PC-9 (cell line): Measurements from ENCODE around the gene DIPK1B. TPM values are rescaled to one million over a fixed set of nuclear protein-coding genes. Genes with fewer than 3 reads are reported as not detected.

Experiments
- BruUV-seq: library from RNA; stranded (reverse); fragments of 400-500 nt; replicated peaks from 2 replicates; lab custom pipeline; 2021; lab: Mats Ljungman, UMichigan
- CTCF ChIA-PET: fragments of 300-600 bp; sonication (Branson Sonifier 250); formaldehyde crosslinking; loops from one replicate; lab custom pipeline; 2022; ENCODE audit warnings: antibody characterized with exemption; lab: Charles Lee
- POLR2A ChIA-PET: fragments of 300-600 bp; sonication (Branson Sonifier 250); formaldehyde crosslinking; loops from one replicate; lab custom pipeline; 2022; ENCODE audit warnings: antibody characterized with exemption; ENCODE audit not compliant: unreplicated experiment; lab: Charles Lee
- DNase-seq, 2 experiments: peaks; one replicate each; pipeline versions ENCODE4 v3.0.0 to v3.0.0-alpha.2; 2015 to 2022; ENCODE audit warnings: mixed read lengths in 1 of 2
- H2AFZ ChIP-seq: fragments of 200-600 bp; sonication (generic); 2 replicates; pipeline ENCODE4 v1.8.1; 2017; ENCODE audit warnings: antibody characterized with exemption
- H3F3A ChIP-seq: fragments of 200-600 bp; sonication (generic); 2 replicates; pipeline ENCODE4 v1.8.1; 2017; ENCODE audit warnings: antibody characterized with exemption, mild to moderate bottlenecking, low read depth; ENCODE audit not compliant: insufficient read depth
- H3K27ac ChIP-seq: fragments of 200-600 bp; sonication (generic); 2 replicates; pipeline ENCODE4 v1.6.1; 2016; ENCODE audit warnings: mixed run types
- H3K27me3 ChIP-seq: fragments of 200-600 bp; sonication (generic); 2 replicates; pipeline ENCODE4 v1.6.1; 2016; ENCODE audit warnings: low read depth, mixed run types; ENCODE audit not compliant: insufficient read depth
- H3K36me3 ChIP-seq: fragments of 200-600 bp; sonication (generic); 2 replicates; pipeline ENCODE4 v1.6.1; 2016; ENCODE audit warnings: low read depth, mixed run types
- H3K4me1 ChIP-seq: fragments of 200-600 bp; sonication (generic); replicated peaks from 2 replicates; pipeline ENCODE4 v1.6.1; 2016; ENCODE audit warnings: mixed run types; ENCODE audit not compliant: insufficient read depth
- H3K4me2 ChIP-seq: fragments of 200-600 bp; sonication (generic); 2 replicates; pipeline ENCODE4 v1.6.1; 2017; ENCODE audit warnings: mixed run types
- H3K4me3 ChIP-seq: fragments of 200-600 bp; sonication (generic); 2 replicates; pipeline ENCODE4 v1.6.1; 2016; ENCODE audit warnings: mixed run types
- H3K79me2 ChIP-seq: fragments of 200-600 bp; sonication (generic); 2 replicates; pipeline ENCODE4 v1.6.1; 2017; ENCODE audit warnings: low read depth, mixed run types
- H3K9me2 ChIP-seq: fragments of 200-600 bp; sonication (generic); 2 replicates; pipeline ENCODE4 v1.8.1; 2017; ENCODE audit warnings: mild to moderate bottlenecking; ENCODE audit not compliant: insufficient read depth
- H3K9me3 ChIP-seq: fragments of 200-600 bp; sonication (generic); 2 replicates; pipeline ENCODE4 v1.8.1; 2016; ENCODE audit warnings: low read depth; ENCODE audit not compliant: insufficient read depth
- H4K20me1 ChIP-seq: fragments of 200-600 bp; sonication (generic); 2 replicates; pipeline ENCODE4 v1.8.1; 2017; ENCODE audit not compliant: insufficient read depth
- EZH2 ChIP-seq: fragments of 200-600 bp; sonication (generic); IDR thresholded peaks from 2 replicates; pipeline ENCODE4 v1.8.0; 2017; ENCODE audit warnings: antibody characterized with exemption, low read depth
- intact Hi-C: fragments of 100-400 bp; cut with micrococcal nuclease; formaldehyde crosslinking; loops from one replicate; pipeline ENCODE4 v1.10.0; 2022; ENCODE audit not compliant: unreplicated experiment
- total RNA-seq: library from RNA; stranded (reverse); gene quantifications from 2 replicates; pipeline ENCODE4 v1.2.3, GENCODE V29; 2021
- TF ChIP-seq, protein P1 (sequence below): fragments of 200-600 bp; sonication (generic); conservative IDR thresholded peaks from 2 replicates; pipeline ENCODE4 v1.6.1; 2017; ENCODE audit warnings: mixed run types, antibody characterized with exemption, mild to moderate bottlenecking, moderate library complexity

Gene DIPK1B
- total RNA-seq, 1 experiment from 2014 or later: 19.0 TPM

DNA sequence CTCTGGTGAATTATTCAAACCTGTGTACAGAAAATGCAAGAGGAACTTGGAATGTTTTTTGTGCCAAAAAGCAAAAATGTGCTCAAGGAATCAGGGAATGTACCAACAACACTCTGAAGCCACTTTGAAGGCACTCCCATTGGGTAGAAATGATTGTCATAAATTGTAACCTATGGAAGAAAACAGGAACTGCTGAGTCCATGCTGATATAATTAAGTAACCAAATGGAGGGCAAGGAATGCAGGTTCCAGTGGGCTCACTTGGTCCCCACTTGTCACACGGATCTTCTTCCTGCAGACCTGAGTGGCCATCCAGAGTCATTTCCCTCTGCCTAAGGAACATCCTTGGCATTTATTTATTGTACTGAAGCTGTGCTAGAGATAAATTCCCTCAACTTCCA is 38.9 kb downstream of the DIPK1B start:
- Histone ChIP-seq H3K4me1 (no peaks in the 10 kb centered on the region), H3F3A (no peaks in the 10 kb centered on the region), H2AFZ (no peak overlapping the region), H3K4me2 (no peak overlapping the region), H3K9me2 (no peaks in the 10 kb centered on the region), H3K4me3 (no peak overlapping the region), H3K27me3 (peaks cover 64% of the 10 kb centered on the region), H4K20me1 (no peaks in the 10 kb centered on the region), H3K9me3 (peaks cover 12% of the 10 kb centered on the region; the same call in 1 of the 2 replicates), H3K36me3 (no peaks in the 10 kb centered on the region), H3K79me2 (no peaks in the 10 kb centered on the region), H3K27ac (no peak overlapping the region)
- ChIA-PET POLR2A (no interaction called here), CTCF (interaction anchor here (0.6 kb wide), 2 partner anchors 12 to 295 kb away, joined by 3 to 4 read pairs; no protein-coding TSS in a partner anchor)
- no TSS peak for BruUV-seq
- no peak for DNase-seq
- intact Hi-C loops: no loop called here
- TF ChIP-seq EZH2: no peak
- TF ChIP-seq, protein P1, sequence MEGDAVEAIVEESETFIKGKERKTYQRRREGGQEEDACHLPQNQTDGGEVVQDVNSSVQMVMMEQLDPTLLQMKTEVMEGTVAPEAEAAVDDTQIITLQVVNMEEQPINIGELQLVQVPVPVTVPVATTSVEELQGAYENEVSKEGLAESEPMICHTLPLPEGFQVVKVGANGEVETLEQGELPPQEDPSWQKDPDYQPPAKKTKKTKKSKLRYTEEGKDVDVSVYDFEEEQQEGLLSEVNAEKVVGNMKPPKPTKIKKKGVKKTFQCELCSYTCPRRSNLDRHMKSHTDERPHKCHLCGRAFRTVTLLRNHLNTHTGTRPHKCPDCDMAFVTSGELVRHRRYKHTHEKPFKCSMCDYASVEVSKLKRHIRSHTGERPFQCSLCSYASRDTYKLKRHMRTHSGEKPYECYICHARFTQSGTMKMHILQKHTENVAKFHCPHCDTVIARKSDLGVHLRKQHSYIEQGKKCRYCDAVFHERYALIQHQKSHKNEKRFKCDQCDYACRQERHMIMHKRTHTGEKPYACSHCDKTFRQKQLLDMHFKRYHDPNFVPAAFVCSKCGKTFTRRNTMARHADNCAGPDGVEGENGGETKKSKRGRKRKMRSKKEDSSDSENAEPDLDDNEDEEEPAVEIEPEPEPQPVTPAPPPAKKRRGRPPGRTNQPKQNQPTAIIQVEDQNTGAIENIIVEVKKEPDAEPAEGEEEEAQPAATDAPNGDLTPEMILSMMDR: no peak

DNA sequence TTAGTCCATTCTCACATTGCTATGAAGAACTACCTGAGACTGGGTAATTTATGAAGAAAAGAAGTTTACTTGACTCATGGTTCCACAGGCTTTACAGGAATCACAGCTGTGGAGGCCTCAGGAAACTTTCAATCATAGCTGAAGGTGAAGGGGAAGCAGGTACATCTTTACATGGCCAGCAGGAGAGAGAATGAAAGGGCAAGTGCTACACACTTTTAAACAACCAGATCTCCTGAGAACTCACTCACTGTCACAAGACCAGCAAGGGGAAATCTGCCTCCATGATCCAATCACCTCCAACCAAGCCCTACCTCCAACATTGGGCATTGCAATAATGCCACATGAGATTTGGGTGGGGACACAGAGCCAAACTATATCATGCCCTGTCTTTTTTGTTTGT is 39.4 kb downstream of the DIPK1B start:
- CTCF ChIA-PET: interaction anchor here (0.6 kb wide), 1 partner anchor 12 kb away, joined by 3 read pairs; no protein-coding TSS in a partner anchor
- intact Hi-C loops: no loop called here

DNA sequence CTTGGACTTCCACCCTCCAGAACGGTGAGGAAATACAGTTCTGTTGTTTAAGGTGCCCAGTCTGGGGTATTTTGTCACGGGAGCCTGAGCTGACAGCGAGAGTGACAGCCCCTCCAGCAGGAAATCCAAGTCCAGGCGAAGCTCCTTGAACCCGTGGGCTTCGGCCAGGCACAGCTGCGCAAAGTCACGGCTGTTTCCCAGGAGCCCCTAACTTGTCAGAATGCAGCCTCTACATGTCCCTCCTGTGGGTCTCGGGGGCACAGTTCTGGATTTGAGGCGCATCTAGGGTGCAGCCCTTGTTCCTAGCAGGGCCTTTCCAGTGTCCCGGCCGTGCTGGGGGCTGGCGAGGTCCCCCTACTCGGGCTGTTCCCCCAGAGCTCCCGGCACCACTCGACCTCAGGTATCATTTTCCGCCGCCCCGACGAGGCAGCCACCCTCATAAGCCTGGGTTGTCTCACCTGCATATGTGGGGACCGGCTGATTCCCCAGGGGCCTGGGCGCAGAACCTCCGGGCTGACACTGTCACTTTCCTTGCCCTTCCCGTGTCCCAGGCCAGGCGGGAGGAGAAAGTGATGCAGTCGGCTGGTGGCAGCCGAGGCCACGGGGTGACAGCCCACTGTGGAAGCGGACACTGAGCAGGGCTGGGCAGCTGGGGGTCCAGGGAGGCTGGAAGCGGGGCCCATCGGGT is 41.1 kb downstream of the DIPK1B start:
- H3K36me3 ChIP-seq: no peaks in the 10 kb centered on the region
- no peaks in the 10 kb centered on the region for H3K4me1 ChIP-seq
- H2AFZ ChIP-seq: no peak overlapping the region
- H4K20me1 ChIP-seq: no peaks in the 10 kb centered on the region
- H3K27me3 ChIP-seq: peaks cover 56% of the 10 kb centered on the region
- no peaks in the 10 kb centered on the region for H3F3A ChIP-seq
- peaks cover 12% of the 10 kb centered on the region; the same call in 1 of the 2 replicates for H3K9me3 ChIP-seq
- no peak for DNase-seq
- intact Hi-C loops: no loop called here
- TF ChIP-seq, protein P1: no peak
- TF ChIP-seq EZH2: no peak
- ChIA-PET CTCF (no interaction called here), POLR2A (no interaction called here)
- H3K4me2 ChIP-seq: no peak overlapping the region
- H3K27ac ChIP-seq: no peak overlapping the region
- H3K4me3 ChIP-seq: no peak overlapping the region
- BruUV-seq: no TSS peak
- H3K9me2 ChIP-seq: no peaks in the 10 kb centered on the region
- H3K79me2 ChIP-seq: no peaks in the 10 kb centered on the region

More for the DNA sequence above, 39.4 kb downstream of the DIPK1B start:
- TF ChIP-seq EZH2: no peak
- TF ChIP-seq, protein P1: no peak
- DNase-seq: no peak
- POLR2A ChIA-PET: no interaction called here
- no peak overlapping the region for H2AFZ ChIP-seq
- H3K27me3 ChIP-seq: peaks cover 64% of the 10 kb centered on the region
- H3K9me3 ChIP-seq: peaks cover 12% of the 10 kb centered on the region; the same call in 1 of the 2 replicates
- H3K4me1 ChIP-seq: no peaks in the 10 kb centered on the region
- no peak overlapping the region for H3K27ac ChIP-seq
- H4K20me1 ChIP-seq: no peaks in the 10 kb centered on the region
- no TSS peak for BruUV-seq
- H3K36me3 ChIP-seq: no peaks in the 10 kb centered on the region
- H3K79me2 ChIP-seq: no peaks in the 10 kb centered on the region
- H3F3A ChIP-seq: no peaks in the 10 kb centered on the region
- H3K9me2 ChIP-seq: no peaks in the 10 kb centered on the region
- H3K4me2 ChIP-seq: no peak overlapping the region
- H3K4me3 ChIP-seq: no peak overlapping the region
